ENCODE data around the gene JAK3.

The JAK3 gene

GRCh38 chr19:17874758-17875135 lies 27.0 kb upstream of the JAK3 start:
- WGBS, 2 experiments: 94 to 96% methylated on average over 9 of the region's 9 CpGs
- Histone ChIP-seq H3K36me3 (ENCODE audit: control insufficient read depth, insufficient read depth, low read length) (no peaks in the 10 kb centered on the region), H3K27me3 (ENCODE audit: control insufficient read depth, insufficient read depth, low read length, poor library complexity, severe bottlenecking) (peaks cover 32% of the 10 kb centered on the region), H3K4me1 (ENCODE audit: control insufficient read depth, insufficient read depth, low read length) (no peaks in the 10 kb centered on the region), H3K27ac (ENCODE audit: insufficient read depth, low read depth, low read length, poor library complexity, severe bottlenecking) (no peak overlapping the region), H3K4me3 (ENCODE audit: insufficient read depth, low read depth, low read length) (no peak overlapping the region), H3K9me3 (ENCODE audit: control insufficient read depth, low read length) (no peaks in the 10 kb centered on the region)

GRCh38 chr19:17873786-17874757 lies 26.3 kb upstream of the JAK3 start:
- 20 to 22% methylated on average over 59 to 62 of the region's 63 CpGs for WGBS, 2 experiments
- Histone ChIP-seq H3K4me1 (ENCODE audit: control insufficient read depth, insufficient read depth, low read length) (no peaks in the 10 kb centered on the region), H3K27ac (ENCODE audit: insufficient read depth, low read depth, low read length, poor library complexity, severe bottlenecking) (no peak overlapping the region), H3K36me3 (ENCODE audit: control insufficient read depth, insufficient read depth, low read length) (no peaks in the 10 kb centered on the region), H3K9me3 (ENCODE audit: control insufficient read depth, low read length) (no peaks in the 10 kb centered on the region), H3K4me3 (ENCODE audit: insufficient read depth, low read depth, low read length) (peak overlapping the region; percentile 47), H3K27me3 (ENCODE audit: control insufficient read depth, insufficient read depth, low read length, poor library complexity, severe bottlenecking) (peaks cover 32% of the 10 kb centered on the region)

DNA sequence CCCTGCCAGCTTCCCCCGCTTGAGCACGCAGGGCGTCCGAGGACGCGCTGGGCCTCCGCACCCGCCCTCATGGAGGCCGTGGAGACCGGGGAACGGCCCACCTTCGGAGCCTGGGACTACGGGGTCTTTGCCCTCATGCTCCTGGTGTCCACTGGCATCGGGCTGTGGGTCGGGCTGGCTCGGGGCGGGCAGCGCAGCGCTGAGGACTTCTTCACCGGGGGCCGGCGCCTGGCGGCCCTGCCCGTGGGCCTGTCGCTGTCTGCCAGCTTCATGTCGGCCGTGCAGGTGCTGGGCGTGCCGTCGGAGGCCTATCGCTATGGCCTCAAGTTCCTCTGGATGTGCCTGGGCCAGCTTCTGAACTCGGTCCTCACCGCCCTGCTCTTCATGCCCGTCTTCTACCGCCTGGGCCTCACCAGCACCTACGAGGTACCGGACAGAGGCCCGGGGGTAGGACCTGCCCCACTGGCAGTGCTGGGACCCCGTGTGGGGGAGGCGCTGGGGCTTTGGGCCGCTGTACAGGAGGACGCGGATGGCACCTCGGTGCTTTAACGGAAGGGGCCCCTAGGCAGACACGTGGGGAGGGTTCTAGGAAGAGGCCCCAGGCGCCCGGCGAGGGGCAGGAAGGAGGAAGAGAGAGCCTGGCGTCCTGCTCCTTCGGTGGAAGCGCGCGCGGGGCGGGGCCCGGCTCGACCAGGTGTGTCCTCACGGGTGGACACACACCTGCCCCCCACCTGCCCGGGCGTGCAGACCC lies 24.6 kb upstream of the JAK3 start:
- WGBS, 2 experiments: 90 to 91% methylated on average over 61 of the region's 61 CpGs
- H3K4me3 ChIP-seq (ENCODE audit: insufficient read depth, low read depth, low read length): no peak overlapping the region
- no peak overlapping the region for H3K27ac ChIP-seq (ENCODE audit: insufficient read depth, low read depth, low read length, poor library complexity, severe bottlenecking)
- peaks cover 32% of the 10 kb centered on the region for H3K27me3 ChIP-seq (ENCODE audit: control insufficient read depth, insufficient read depth, low read length, poor library complexity, severe bottlenecking)
- H3K9me3 ChIP-seq (ENCODE audit: control insufficient read depth, low read length): no peaks in the 10 kb centered on the region
- no peaks in the 10 kb centered on the region for H3K36me3 ChIP-seq (ENCODE audit: control insufficient read depth, insufficient read depth, low read length)
- H3K4me1 ChIP-seq (ENCODE audit: control insufficient read depth, insufficient read depth, low read length): no peaks in the 10 kb centered on the region

DNA sequence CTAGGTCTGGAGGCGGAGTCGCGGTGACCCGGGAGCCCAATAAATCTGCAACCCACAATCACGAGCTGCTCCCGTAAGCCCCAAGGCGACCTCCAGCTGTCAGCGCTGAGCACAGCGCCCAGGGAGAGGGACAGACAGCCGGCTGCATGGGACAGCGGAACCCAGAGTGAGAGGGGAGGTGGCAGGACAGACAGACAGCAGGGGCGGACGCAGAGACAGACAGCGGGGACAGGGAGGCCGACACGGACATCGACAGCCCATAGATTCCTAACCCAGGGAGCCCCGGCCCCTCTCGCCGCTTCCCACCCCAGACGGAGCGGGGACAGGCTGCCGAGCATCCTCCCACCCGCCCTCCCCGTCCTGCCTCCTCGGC lies 24.1 kb upstream of the JAK3 start, which contains the start of gene SLC5A5:
Gene SLC5A5 (plus strand): TSS at position 68 of the 373 bp plus-strand sequence. CDS start 375 bp downstream, outside the sequence.
- Histone ChIP-seq H3K9me3 (ENCODE audit: control insufficient read depth, low read length) (no peaks in the 10 kb centered on the region), H3K36me3 (ENCODE audit: control insufficient read depth, insufficient read depth, low read length) (no peaks in the 10 kb centered on the region), H3K4me3 (ENCODE audit: insufficient read depth, low read depth, low read length) (no peak within 1 kb of the TSS), H3K4me1 (ENCODE audit: control insufficient read depth, insufficient read depth, low read length) (no peaks in the 10 kb centered on the region), H3K27ac (ENCODE audit: insufficient read depth, low read depth, low read length, poor library complexity, severe bottlenecking) (no peak within 1 kb of the TSS), H3K27me3 (ENCODE audit: control insufficient read depth, insufficient read depth, low read length, poor library complexity, severe bottlenecking) (peaks cover 32% of the 10 kb centered on the region)
- 41 to 45% methylated on average over 26 of the region's 26 CpGs for WGBS, 2 experiments

DNA sequence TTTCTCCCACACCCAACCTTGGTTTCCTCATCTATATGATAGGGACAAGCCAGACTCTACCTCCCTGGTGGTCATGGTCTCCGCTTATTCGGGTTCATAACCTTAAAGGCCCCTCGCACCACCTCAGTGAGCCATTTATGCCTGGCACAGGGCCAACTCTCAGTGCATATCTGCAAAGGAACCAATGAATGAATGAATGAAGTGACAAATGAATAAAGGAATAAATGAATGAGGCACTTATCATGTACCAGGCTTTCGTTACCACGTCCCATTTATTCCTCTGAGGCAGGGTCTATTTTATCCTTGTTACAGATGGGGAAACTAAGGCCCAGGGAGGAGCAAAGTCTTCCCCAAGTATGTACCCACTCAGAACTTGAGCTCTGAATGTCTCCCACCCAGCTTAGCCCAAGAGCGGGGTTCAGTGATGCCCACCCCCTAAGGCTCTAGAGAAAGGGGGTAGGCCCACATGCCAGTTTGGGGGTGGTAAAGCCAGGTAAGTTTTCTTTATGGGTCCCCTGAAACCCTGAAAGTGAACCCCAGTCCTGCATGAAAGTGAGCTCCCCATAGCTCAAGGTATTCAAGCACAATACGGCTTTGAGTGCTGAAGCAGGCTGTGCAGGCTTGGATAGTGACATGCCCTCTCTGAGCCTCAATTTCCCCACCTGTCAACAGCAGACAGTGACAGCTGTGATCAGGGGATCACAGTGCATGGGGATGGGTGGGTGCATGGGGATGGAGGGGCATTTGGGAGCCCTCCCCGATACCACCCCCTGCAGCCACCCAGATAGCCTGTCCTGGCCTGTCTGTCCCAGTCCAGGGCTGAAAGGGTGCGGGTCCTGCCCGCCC lies 23.5 kb upstream of the JAK3 start:
- 76 to 77% methylated on average over 10 of the region's 10 CpGs for WGBS, 2 experiments
- peaks cover 32% of the 10 kb centered on the region for H3K27me3 ChIP-seq (ENCODE audit: control insufficient read depth, insufficient read depth, low read length, poor library complexity, severe bottlenecking)

DNA sequence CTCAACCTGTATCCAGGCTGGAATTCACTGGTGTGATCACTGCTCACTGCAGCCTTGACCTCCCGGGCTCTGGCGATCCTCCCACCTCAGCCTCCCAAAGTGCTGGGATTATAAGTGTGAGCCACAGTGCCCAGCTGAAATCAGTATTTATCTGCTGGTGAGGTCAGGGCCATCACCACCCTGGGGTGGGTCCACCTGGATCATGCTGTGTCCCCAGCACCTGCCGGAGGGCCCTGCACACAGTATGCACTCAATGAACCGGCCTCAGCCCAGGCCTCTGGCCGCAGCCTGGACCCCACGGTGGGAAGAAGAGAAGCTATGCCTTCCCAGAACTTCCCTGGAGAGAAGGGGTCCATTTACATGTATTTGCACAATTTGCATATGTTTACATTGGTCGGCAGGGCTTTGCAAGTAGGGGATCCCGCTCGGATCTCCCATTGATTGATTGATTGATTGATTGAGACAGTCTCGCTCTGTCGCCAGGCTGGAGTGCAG lies 21.4 kb upstream of the JAK3 start:
- Histone ChIP-seq H3K27ac (ENCODE audit: insufficient read depth, low read depth, low read length, poor library complexity, severe bottlenecking) (no peak overlapping the region), H3K4me3 (ENCODE audit: insufficient read depth, low read depth, low read length) (no peak overlapping the region), H3K4me1 (ENCODE audit: control insufficient read depth, insufficient read depth, low read length) (no peaks in the 10 kb centered on the region), H3K9me3 (ENCODE audit: control insufficient read depth, low read length) (no peaks in the 10 kb centered on the region), H3K27me3 (ENCODE audit: control insufficient read depth, insufficient read depth, low read length, poor library complexity, severe bottlenecking) (peaks cover 32% of the 10 kb centered on the region), H3K36me3 (ENCODE audit: control insufficient read depth, insufficient read depth, low read length) (peaks cover 4% of the 10 kb centered on the region)
- 32 to 36% methylated on average over 11 of the region's 11 CpGs for whole genome bisulfite sequencing, 2 experiments

More for the DNA sequence above, 23.5 kb upstream of the JAK3 start:
- Histone ChIP-seq H3K27ac (ENCODE audit: insufficient read depth, low read depth, low read length, poor library complexity, severe bottlenecking) (no peak overlapping the region), H3K4me1 (ENCODE audit: control insufficient read depth, insufficient read depth, low read length) (no peaks in the 10 kb centered on the region), H3K9me3 (ENCODE audit: control insufficient read depth, low read length) (no peaks in the 10 kb centered on the region), H3K4me3 (ENCODE audit: insufficient read depth, low read depth, low read length) (no peak overlapping the region), H3K36me3 (ENCODE audit: control insufficient read depth, insufficient read depth, low read length) (no peaks in the 10 kb centered on the region)

DNA sequence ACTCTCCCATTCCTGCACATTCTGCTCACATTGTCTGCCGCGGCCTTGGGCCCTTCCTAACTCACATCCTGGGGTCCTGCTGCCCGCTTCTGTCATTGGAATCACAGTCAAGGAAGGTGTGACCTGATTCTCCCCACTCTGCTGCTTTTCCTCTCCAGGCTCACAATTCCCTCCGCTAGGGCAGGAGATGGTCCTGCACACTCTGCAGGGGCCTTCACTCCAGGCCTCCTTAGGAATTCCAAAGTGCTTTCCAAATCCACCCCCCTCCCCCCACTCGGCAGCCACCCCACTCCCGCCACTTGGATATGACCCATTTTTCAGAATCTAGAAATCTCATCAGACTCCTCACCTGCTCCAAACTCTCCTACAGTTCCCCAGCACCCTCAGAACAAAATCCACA lies 20.9 kb upstream of the JAK3 start:
- H3K36me3 ChIP-seq (ENCODE audit: control insufficient read depth, insufficient read depth, low read length): peaks cover 6% of the 10 kb centered on the region
- H3K4me3 ChIP-seq (ENCODE audit: insufficient read depth, low read depth, low read length): no peak overlapping the region
- peaks cover 29% of the 10 kb centered on the region for H3K27me3 ChIP-seq (ENCODE audit: control insufficient read depth, insufficient read depth, low read length, poor library complexity, severe bottlenecking)
- no peaks in the 10 kb centered on the region for H3K4me1 ChIP-seq (ENCODE audit: control insufficient read depth, insufficient read depth, low read length)
- no peak overlapping the region for H3K27ac ChIP-seq (ENCODE audit: insufficient read depth, low read depth, low read length, poor library complexity, severe bottlenecking)
- 63 to 68% methylated on average over 6 of the region's 6 CpGs for WGBS, 2 experiments
- no peaks in the 10 kb centered on the region for H3K9me3 ChIP-seq (ENCODE audit: control insufficient read depth, low read length)

DNA sequence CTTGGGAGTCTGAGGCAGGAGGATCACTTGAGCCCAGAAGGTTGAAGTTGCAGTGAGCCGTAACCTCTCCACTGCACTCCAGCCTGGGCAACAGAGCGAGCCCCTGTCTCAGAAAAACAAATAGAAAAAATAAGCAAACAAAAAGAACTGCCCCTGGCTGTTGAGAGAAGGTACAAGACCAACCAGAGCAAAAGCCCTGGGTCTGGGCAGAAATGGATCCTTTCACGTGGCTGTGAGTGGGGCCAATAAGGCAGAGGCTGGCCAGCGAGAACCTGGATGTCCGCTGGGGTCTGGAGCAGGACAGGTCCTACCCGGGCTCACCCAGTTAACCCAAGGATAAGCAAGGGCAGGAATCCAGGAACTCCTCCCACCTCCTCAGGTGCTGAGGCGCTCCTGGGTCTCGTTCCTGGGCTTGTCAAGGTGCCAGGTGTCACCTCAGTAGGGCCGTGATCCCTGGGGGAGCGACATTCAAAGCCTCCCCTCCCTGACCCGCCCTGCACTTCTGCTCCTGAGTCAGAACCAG lies 19.2 kb upstream of the JAK3 start:
- H3K27ac ChIP-seq (ENCODE audit: insufficient read depth, low read depth, low read length, poor library complexity, severe bottlenecking): no peak overlapping the region
- H3K27me3 ChIP-seq (ENCODE audit: control insufficient read depth, insufficient read depth, low read length, poor library complexity, severe bottlenecking): peaks cover 14% of the 10 kb centered on the region
- no peak overlapping the region for H3K4me3 ChIP-seq (ENCODE audit: insufficient read depth, low read depth, low read length)
- WGBS, 2 experiments: 87 to 90% methylated on average over 11 of the region's 11 CpGs
- no peaks in the 10 kb centered on the region for H3K9me3 ChIP-seq (ENCODE audit: control insufficient read depth, low read length)
- H3K36me3 ChIP-seq (ENCODE audit: control insufficient read depth, insufficient read depth, low read length): peaks cover 22% of the 10 kb centered on the region
- no peaks in the 10 kb centered on the region for H3K4me1 ChIP-seq (ENCODE audit: control insufficient read depth, insufficient read depth, low read length)

- Histone ChIP-seq H3K36me3 (ENCODE audit: control insufficient read depth, insufficient read depth, low read length) (peaks cover 27% of the 10 kb centered on the region), H3K4me3 (ENCODE audit: insufficient read depth, low read depth, low read length) (no peak overlapping the region), H3K4me1 (ENCODE audit: control insufficient read depth, insufficient read depth, low read length) (peaks cover 5% of the 10 kb centered on the region), H3K27me3 (ENCODE audit: control insufficient read depth, insufficient read depth, low read length, poor library complexity, severe bottlenecking) (peaks cover 10% of the 10 kb centered on the region), H3K27ac (ENCODE audit: insufficient read depth, low read depth, low read length, poor library complexity, severe bottlenecking) (no peak overlapping the region), H3K9me3 (ENCODE audit: control insufficient read depth, low read length) (no peaks in the 10 kb centered on the region)
- 90 to 92% methylated on average over 8 of the region's 8 CpGs for WGBS, 2 experiments
Observed at GRCh38 chr19:17866312-17866963, 18.7 kb upstream of the JAK3 start.

All from ectodermal cell (in vitro differentiated cells).